ENCODE measurements around the gene XRN1. TPM values are rescaled to one million over a fixed set of nuclear protein-coding genes. Genes with fewer than 3 reads are reported as not detected.
"Not testable (repeated sequence)": the region's sequence is repeated elsewhere in the genome, so short reads cannot be mapped to it uniquely, and the experiment has no call there.

XRN1 gene
- total and polyA plus RNA-seq, 10 of the 15 experiments (the other 5 are each of a cell fraction or from before 2014, with no cell fraction given): 1.7 to 38.8 (median 15.5) TPM

DNA sequence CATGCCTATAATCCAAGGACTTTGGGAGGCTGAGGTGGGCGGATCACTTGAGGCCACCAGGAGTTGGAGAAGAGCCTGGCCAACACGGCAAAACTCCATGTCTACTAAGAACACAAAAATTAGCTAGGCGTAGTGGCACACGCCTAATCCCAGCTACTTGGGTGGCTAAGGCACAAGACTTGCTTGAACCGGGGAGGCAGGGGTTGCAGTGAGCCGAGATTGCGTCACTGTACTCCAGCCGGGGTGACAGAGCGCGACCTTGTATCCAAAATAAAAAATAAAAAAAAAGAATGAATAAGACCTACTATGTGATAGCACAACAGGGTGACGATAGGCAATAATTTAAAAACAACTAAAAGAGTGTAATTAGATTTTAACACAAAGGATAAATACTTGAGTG lies 3.5 kb downstream of the XRN1 start:
- in situ Hi-C loops (cut with MboI): no loop called here
- no TSS peak for BruUV-seq (replicated peaks)
- CTCF ChIA-PET: interaction anchor here (1.1 kb wide), 1 partner anchor 15 kb away, joined by 3 read pairs; no protein-coding TSS in a partner anchor
- Histone ChIP-seq H3K9me3 (replicated peaks; ENCODE audit: control insufficient read depth, insufficient read depth, low read length) (no peaks in the 10 kb centered on the region; the same call in 2 of the 3 replicates), H3K27ac (ENCODE audit: control insufficient read depth, insufficient read depth) (no peak overlapping the region), H2AFZ (ENCODE audit: control insufficient read depth, low read depth, low read length) (no peak overlapping the region), H3K79me2 (ENCODE audit: control insufficient read depth, insufficient read depth, low read length) (peaks cover 57% of the 10 kb centered on the region), H3K4me3 (no peak overlapping the region), H3K9ac (ENCODE audit: control insufficient read depth, insufficient read depth, low read length) (no peak overlapping the region), H3K4me1 (ENCODE audit: control insufficient read depth, insufficient read depth, low read length) (no peaks in the 10 kb centered on the region), H4K20me1 (ENCODE audit: control insufficient read depth, insufficient read depth) (no peaks in the 10 kb centered on the region), H3K27me3 (replicated peaks in 1 of 2; ENCODE audit: control insufficient read depth in 2 of 2, insufficient read depth in 2 of 2, low read length in 1 of 2) (no peaks in the 10 kb centered on the region), H3K36me3 (ENCODE audit: control insufficient read depth in 2 of 2, insufficient read depth in 2 of 2, low read length in 1 of 2) (no peaks in the 10 kb centered on the region), H3K4me2 (ENCODE audit: control insufficient read depth, insufficient read depth) (no peak overlapping the region)
- POLR2A ChIA-PET: no interaction called here
- DNase-seq (ENCODE audit: low read depth, low spot score) (no peak), ATAC-seq (no peak), FAIRE-seq (no peak)
- SMC1A ChIA-PET (ENCODE audit: uncharacterized antibody, unreplicated experiment): interaction anchor here (1.3 kb wide), 1 partner anchor 14 kb away, joined by 5 read pairs; no protein-coding TSS in a partner anchor
- RAD21 ChIA-PET (ENCODE audit: unreplicated experiment): no interaction called here
- WGBS (ENCODE audit: insufficient coverage, insufficient replicate concordance, low lambda C conversion rate, missing lambda C conversion rate): 99% methylated on average over 11 of the region's 11 CpGs
- TF ChIP-seq NR2F1 (conservative IDR thresholded peaks at IDR 0.05) (no peak), KLF5 (IDR thresholded peaks at IDR 0.05; ENCODE audit: partially characterized antibody) (no peak), EED (IDR thresholded peaks at IDR 0.05; ENCODE audit: low read depth) (no peak), IKZF1 (conservative IDR thresholded peaks at IDR 0.05) (no peak), BACH1 (IDR thresholded peaks at IDR 0.05; ENCODE audit: borderline replicate concordance) (no peak)
- TF ChIP-seq, protein P1, sequence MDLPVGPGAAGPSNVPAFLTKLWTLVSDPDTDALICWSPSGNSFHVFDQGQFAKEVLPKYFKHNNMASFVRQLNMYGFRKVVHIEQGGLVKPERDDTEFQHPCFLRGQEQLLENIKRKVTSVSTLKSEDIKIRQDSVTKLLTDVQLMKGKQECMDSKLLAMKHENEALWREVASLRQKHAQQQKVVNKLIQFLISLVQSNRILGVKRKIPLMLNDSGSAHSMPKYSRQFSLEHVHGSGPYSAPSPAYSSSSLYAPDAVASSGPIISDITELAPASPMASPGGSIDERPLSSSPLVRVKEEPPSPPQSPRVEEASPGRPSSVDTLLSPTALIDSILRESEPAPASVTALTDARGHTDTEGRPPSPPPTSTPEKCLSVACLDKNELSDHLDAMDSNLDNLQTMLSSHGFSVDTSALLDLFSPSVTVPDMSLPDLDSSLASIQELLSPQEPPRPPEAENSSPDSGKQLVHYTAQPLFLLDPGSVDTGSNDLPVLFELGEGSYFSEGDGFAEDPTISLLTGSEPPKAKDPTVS (IDR thresholded peaks at IDR 0.05; ENCODE audit: low read depth, low read length): no peak
- intact Hi-C loops (cut with micrococcal nuclease; ENCODE audit: unreplicated experiment): no loop called here

GRCh38 chr3:142443060-142443459 lies 4.8 kb downstream of the XRN1 start:
- RAD21 ChIA-PET (ENCODE audit: unreplicated experiment); H4K20me1 ChIP-seq (ENCODE audit: control insufficient read depth, insufficient read depth); intact Hi-C loops (cut with micrococcal nuclease; ENCODE audit: unreplicated experiment); FAIRE-seq; in situ Hi-C loops (cut with MboI); DNase-seq (ENCODE audit: low read depth, low spot score); H3K4me1 ChIP-seq (ENCODE audit: control insufficient read depth, insufficient read depth, low read length); H3K9ac ChIP-seq (ENCODE audit: control insufficient read depth, insufficient read depth, low read length); H3K27me3 ChIP-seq (replicated peaks in 1 of 2; ENCODE audit: control insufficient read depth in 2 of 2, insufficient read depth in 2 of 2, low read length in 1 of 2); H3K4me2 ChIP-seq (ENCODE audit: control insufficient read depth, insufficient read depth); BruUV-seq (replicated peaks); ATAC-seq; H3K9me3 ChIP-seq (replicated peaks; ENCODE audit: control insufficient read depth, insufficient read depth, low read length); H3K27ac ChIP-seq (ENCODE audit: control insufficient read depth, insufficient read depth); H3K36me3 ChIP-seq (ENCODE audit: control insufficient read depth in 2 of 2, insufficient read depth in 2 of 2, low read length in 1 of 2); CTCF ChIA-PET; H2AFZ ChIP-seq (ENCODE audit: control insufficient read depth, low read depth, low read length); H3K4me3 ChIP-seq; POLR2A ChIA-PET: not testable (repeated sequence)
- 93% methylated on average over 11 of the region's 12 CpGs for WGBS (ENCODE audit: insufficient coverage, insufficient replicate concordance, low lambda C conversion rate, missing lambda C conversion rate)
- peaks cover 57% of the 10 kb centered on the region for H3K79me2 ChIP-seq (ENCODE audit: control insufficient read depth, insufficient read depth, low read length)
- SMC1A ChIA-PET (ENCODE audit: uncharacterized antibody, unreplicated experiment): interaction anchor here (0.6 to 1.0 kb wide), 2 partner anchors 9 to 1476 kb away, joined by 3 read pairs; no protein-coding TSS in a partner anchor

- H3K9me3 ChIP-seq (replicated peaks; ENCODE audit: control insufficient read depth, insufficient read depth, low read length); ATAC-seq; in situ Hi-C loops (cut with MboI); H4K20me1 ChIP-seq (ENCODE audit: control insufficient read depth, insufficient read depth); DNase-seq (ENCODE audit: low read depth, low spot score); intact Hi-C loops (cut with micrococcal nuclease; ENCODE audit: unreplicated experiment); RAD21 ChIA-PET (ENCODE audit: unreplicated experiment); H3K27ac ChIP-seq (ENCODE audit: control insufficient read depth, insufficient read depth); FAIRE-seq; H3K4me1 ChIP-seq (ENCODE audit: control insufficient read depth, insufficient read depth, low read length); H2AFZ ChIP-seq (ENCODE audit: control insufficient read depth, low read depth, low read length); H3K4me3 ChIP-seq; H3K27me3 ChIP-seq (replicated peaks in 1 of 2; ENCODE audit: control insufficient read depth in 2 of 2, insufficient read depth in 2 of 2, low read length in 1 of 2); H3K36me3 ChIP-seq (ENCODE audit: control insufficient read depth in 2 of 2, insufficient read depth in 2 of 2, low read length in 1 of 2); BruUV-seq (replicated peaks); H3K4me2 ChIP-seq (ENCODE audit: control insufficient read depth, insufficient read depth); CTCF ChIA-PET; H3K9ac ChIP-seq (ENCODE audit: control insufficient read depth, insufficient read depth, low read length): not testable (repeated sequence)
- peaks cover 37% of the 10 kb centered on the region for H3K79me2 ChIP-seq (ENCODE audit: control insufficient read depth, insufficient read depth, low read length)
- ChIA-PET POLR2A (interaction anchor here (0.8 kb wide), 1 partner anchor 62 kb away, joined by 3 read pairs; no protein-coding TSS in a partner anchor), SMC1A (ENCODE audit: uncharacterized antibody, unreplicated experiment) (interaction anchor here (1.1 kb wide), 1 partner anchor 9 kb away, joined by 3 read pairs; no protein-coding TSS in a partner anchor)
- 97% methylated on average over 15 of the region's 15 CpGs for WGBS (ENCODE audit: insufficient coverage, insufficient replicate concordance, low lambda C conversion rate, missing lambda C conversion rate)
These were observed 8.2 kb downstream of the XRN1 start for GRCh38 chr3:142439499-142440220.
